NCI-H1048 (cell line): ENCODE results near the gene PLEKHM2.

Source experiments
- DNase-seq: peaks from one replicate; lab custom pipeline; 2025; lab: John Stamatoyannopoulos, UW

PLEKHM2 gene

DNA sequence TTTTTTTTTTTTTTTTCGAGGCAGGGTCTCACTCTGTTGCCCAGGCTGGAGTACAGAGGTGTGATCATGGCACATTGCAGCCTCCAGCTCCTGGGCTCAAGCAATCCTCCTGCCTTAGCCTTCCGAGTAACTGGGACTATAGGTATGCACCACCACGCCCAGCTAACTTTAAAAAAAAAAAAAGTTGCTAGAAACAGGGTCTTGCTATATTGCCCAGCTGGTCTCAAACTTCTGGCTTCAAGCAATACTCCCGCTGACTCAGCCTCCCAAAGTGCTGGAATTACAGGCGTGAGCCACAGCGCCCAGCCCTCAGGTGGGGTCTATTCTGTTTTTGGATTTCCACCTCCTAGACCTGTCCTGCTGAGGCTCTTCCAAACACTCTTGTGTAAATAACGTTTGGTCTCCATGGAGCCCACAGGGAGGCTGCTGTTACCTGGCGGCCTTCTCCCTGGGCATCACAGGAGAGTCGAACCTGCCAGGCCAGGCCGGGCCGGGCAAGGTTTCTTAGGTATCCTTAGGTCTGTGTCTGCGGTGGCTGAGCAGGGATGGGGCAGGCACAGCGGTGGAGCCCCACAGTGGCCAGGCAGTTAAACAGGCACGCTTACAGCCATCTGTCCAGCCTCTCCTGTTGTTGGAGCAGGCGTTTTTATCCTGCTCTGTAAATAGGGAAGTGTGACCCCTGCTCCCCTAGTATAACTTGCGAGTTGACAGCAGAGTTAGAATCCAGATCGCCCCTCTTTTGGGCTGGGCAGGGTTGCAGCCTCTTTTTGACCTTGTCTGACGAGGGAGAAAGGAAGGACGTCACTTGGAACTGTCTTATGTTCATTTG lies 18.8 kb downstream of the PLEKHM2 start:
- DNase-seq, result no peak

DNA sequence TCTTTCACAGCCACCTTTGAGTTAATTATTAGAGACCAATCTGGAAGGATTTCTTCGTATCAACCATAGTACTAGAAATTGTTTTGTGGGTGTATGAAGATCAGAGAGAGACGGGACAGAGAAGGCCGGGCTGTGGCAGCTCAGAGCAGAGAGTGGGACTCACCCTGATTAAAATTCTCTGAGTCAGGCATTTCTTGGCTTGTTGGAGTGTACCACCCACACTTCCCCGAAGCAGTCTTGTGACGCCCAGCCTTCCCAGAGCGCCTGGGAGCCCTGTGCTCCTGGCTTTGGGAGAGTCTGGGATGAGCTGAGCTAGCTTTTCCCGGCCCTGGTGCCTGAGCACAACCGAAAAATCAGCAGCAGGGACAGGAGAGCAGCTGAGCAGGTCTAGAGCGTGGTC lies 19.4 kb downstream of the PLEKHM2 start:
- DNase-seq, result no peak

DNA sequence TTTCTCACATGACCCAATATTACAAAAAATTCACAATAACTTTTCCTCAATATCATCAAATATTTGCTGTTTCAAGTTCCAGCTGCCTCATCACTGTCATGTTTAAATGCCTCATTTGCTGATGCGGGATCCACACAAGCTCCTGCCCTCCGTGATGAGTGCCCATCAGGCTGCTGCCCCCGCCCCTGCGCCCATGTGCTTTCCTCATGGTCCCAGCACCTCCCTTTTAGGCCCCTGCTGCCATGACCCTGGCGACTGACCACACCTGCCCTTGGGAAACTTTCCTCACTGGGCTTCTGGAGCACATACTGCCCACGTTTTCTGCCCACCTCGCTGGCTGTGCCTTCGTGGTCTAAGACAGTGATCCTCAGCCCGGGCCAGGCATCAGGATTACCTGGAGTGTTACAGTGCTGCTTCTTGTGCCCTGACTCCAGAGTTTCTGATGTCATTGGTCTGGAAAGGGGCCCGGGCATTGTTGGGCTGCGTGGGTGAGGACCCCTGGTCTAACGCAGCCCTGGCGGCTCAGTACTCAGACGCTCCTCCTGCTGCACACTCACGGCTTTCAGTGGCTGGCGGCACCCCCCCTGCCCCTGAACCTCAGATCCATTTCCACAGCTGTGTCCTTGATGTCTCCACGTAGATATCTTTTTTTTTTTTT lies 20.5 kb downstream of the PLEKHM2 start:
- DNase-seq, result no peak

DNA sequence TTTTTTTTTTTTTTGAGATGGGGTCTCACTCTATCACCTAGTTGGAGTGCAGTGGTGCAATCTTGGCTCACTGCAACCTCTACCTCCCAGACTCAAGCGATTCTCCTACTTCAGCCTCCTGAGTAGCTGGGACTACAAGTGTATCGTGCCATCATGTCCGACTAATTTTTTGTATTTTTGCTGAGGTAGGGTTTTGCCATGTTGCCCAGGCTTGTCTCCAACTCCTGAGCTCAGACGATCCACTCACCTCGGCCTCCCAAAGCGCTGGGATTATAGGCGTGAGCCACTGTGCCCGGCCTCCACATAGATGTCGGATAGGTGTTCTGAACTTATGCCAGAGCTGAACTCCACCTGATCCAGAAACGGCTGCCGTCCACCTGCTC lies 21.1 kb downstream of the PLEKHM2 start:
- DNase-seq, result no peak

DNA sequence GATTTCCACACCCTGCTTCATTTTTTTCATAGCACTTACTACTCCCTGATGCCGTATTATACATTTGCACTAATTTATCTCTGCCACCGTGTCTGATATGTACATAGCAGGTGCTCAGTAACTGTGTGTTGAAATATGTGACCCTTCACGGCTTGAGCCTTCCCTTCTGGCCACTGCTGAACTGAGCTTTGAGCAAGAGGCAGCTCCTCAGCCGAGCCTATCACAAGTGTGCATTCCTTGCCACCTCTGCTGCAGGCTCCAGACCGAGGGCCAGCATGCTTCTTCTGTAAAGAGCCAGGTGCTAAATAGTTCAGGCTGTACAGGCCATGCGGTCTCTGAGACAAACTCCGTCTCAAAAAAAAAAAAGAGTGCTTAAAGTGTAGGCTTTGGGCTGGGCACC lies 22.6 kb downstream of the PLEKHM2 start:
- DNase-seq, result no peak

DNA sequence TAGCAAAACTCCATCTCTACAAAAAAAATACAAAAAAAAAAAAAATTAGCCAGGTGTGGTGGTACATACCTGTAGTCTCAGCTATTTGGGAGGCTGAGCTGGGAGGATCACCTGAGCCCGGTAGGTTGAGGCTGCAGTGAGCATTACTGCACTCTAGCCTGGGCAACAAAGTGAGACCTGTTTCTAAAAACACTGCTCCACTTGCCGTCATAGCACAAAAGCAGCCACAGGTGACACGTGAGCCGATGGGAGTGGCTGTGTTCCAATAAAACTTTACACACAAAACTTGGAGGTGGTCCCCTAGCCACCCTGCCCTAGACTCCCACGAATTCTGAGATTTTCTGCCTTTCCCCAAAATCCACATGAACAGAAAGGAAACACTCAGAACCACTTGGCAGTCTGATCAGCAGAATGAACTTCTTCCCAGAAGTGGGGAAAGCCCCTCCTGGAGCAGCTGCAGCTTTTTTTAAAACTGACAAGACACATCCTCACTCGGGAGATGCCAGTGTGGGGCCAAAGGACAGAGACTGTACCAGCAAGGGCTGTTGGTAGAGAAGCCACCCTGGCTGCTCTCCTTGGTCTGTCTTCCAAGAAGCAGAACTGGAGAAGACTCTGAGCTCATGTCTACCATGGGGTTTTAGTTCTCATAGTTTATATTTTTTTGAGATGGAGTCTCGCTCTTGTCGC lies 23.3 kb downstream of the PLEKHM2 start:
- DNase-seq, result no peak

DNA sequence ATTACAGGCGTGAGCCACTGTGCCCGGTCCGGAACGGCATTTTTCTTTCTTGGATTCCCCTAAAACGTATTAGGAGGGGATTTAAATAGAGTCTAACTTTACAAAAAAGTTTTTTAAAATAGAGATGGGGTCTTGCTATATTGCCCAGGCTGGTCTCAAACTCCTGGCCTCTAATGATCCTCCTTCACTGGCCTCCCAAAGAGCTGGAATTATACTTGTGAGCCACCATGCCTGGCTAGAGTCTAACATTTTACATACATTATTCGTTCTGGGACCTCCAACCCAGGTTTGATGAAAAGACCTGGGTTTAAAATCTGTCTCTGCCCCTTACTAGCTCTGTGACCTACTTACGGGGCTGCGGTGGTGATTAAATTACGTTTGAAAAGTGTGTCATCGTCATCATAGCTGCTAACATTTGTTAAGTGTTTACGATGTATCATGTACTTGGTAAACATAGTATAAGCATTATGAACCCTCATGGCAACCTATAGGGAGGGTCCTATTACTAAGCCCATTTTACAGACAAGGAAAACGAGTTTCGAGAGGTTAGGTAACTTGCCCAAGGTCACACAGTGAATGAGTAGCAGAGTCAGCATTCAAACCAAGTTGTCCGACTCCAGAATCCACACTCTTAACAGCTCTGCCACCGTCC lies 24.5 kb downstream of the PLEKHM2 start:
- no peak for DNase-seq

DNA sequence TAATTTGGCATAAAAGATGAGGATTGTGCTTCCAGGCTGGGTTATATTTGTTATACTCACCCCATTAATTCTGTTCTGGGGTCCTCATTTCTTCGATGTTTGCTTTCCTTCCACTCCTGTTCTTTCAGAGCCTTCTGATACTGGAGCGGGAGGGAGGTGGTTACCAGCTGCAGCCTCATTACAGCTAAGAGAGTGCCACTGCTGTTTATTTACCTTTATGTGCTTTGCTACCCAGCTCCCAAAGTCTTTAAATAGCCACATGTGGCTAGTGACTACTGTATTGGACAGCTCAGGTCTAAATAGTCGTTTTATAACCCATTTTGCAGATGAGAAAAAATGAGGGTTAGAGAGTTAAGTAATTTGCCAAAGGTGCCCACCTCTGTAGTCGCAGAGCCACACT lies 25.1 kb downstream of the PLEKHM2 start:
- no peak for DNase-seq

DNA sequence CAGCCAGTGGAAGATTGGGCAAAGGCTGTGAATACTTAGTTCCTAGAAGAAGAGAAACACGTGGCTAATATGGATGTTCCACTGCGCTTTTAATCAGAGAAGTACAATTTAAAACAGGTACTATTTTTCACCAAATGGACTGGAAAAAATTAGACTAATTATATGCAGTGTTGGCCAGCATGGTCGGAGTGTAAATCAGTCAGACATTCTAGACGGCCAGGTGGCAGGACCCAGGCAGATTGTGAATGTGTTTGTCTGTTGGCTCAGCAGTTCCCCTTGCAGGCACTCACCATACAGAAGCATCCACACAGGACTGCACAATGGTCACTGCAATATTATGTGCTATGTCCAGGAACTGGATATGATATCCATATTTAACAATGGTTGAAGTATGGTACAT lies 28.0 kb downstream of the PLEKHM2 start:
- no peak for DNase-seq

DNA sequence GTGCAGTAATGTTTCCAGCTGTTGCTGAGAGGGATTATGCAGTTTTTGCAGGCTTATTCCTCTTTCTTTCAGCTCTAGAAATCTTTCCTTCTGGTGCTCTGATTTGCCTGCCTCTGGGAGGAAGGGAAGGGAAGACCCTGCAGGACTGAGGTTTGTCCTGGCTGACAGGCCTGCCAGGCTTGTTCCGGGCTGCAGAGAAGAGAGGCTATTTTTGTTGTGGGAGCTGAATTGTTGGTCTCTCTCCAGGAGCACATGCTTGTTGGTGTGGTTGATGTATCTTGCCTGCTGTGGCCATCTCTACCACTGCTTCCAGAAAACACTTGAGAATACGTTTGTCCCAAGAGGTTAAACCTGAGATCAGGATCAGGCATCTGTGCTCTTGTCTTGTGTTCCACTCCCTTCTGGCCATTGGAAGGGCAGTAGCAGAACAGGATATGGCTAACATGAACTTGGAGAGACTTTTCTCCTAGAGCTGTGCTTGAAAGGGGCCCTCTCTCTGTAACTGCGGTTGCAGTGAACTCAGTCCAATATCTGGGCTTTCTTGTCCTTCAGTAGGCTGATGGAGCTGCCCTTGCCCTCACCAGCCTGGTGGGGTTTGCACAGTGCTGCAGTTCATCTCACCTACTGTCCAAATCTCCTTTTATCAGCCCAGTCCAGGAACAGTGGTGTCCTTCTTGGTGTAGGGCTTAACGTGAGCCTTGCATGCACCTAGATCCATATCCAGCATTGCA lies 30.5 kb downstream of the PLEKHM2 start:
- DNase-seq, result no peak

DNA sequence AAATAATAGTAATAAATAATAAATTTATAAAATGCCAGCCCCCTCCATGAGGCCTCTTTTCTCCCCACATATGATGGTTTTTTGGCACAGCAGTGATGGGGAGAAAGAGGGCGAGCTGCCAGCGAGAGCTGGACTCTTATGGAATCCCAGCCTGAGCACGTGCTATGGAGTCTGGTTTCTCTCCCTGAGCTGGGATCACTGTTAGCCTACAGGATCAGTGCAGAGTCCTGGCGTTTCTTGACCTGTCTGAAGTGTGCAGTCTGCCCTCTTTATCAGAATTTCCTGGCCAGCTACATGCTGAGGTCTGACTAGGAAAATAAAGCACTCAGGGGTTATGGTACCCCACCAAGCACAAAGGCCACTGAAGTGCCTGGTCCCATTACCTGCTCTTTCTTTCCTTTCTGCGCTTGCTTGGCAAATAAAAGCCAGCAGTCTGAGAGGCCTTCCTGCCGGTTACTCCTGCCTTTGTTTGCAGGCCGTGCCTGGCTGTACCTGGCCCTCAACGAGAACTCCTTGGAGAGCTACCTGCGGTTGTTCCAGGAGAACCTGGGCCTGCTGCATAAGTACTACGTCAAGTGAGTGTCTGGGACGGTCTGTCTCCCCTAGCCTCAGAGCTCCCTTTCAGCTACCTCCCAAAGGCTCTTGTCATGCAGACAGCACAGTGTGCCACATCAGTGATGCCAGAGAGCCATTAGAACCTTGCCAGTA lies 33.5 kb downstream of the PLEKHM2 start:
- no peak for DNase-seq

DNA sequence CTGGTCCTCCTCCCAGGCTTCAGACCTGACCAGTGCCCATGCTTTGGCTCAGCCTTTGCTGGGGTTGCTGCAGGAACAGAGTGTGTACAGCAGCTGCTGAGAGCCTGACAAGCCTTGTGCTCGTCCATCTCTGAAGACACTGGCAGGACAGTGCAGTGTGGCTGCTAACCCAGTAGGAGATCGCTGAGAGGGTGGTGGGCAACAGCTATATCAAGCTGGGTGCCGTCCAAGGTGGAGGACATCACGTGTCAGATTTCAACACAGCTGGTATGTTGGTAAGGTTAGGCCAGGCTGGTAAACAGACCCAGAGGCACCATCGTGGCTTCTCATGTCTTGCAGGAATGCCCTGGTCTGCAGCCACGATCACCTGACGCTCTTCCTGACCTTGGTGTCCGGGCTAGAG lies 34.1 kb downstream of the PLEKHM2 start:
- DNase-seq, result no peak

DNA sequence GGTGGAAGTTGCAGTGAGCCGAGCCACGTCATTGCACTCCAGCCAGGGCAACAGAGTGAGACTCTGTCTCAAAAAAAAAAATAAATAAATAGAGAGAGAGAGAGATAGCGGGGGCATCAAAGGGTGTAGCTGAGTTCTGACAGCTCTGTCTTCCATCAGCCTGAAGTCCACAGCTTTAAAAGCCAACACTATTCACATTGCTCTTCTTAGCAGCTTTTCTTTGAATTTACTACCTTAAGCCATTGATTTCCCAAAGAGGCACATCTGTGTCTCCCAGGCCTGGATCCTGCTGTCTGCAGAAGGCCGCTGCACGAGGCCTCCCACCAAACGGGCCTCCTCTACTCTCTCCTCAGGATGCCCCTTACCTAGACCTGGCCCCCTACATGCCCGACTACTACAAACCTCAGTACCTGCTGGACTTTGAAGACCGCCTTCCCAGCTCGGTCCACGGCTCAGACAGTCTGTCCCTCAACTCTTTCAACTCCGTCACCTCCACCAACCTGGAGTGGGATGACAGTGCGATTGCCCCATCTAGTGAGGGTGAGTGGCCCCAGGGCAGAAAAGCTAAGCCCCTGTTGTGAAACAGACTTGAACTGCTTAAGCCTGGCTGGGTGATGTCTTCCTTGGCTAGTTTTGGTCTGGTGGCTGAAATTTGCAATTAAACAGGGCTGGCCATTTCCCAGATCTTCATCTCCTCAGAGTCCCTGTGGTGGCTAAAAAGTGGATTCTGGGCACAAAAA lies 35.4 kb downstream of the PLEKHM2 start:
- no peak for DNase-seq

DNA sequence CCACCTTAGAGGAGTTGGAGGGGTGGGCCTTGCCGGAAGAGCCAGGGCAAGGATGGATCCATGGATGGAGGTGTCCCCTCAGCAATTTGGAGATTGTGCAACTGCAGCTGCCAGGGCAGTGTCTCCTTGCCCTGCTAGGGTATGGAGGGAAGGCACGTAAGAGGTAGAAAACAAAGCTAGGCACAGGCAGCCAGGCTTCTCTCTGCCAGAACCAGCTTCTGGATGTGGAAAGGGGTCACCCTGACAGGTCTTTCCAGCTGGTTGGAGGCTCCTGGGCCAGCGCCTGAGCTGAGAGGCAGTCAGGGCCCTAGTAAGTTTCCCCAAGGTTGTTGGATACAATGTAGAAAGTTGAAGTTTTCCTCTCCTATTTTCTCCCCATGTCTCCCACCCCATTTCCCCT lies 36.7 kb downstream of the PLEKHM2 start:
- DNase-seq, result no peak

DNA sequence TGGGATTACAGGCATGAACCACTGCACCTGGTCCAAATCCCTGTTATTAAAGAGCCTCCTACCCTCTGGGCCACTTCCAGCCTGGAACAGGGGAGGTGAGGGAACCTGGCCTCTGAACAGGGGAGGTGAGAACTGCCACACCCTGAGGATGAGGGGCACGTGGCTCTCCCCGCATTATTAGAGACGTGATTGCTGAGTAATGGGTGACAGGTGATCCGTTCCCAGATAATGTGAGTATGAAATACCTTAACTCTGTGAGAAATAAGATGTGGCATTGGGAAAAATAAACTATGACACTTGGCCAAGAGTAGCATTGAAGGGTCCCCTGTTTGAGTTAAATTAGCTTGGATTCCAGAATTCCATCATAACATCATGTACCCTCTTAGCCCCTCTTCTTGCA lies 38.3 kb downstream of the PLEKHM2 start:
- DNase-seq, result no peak

DNA sequence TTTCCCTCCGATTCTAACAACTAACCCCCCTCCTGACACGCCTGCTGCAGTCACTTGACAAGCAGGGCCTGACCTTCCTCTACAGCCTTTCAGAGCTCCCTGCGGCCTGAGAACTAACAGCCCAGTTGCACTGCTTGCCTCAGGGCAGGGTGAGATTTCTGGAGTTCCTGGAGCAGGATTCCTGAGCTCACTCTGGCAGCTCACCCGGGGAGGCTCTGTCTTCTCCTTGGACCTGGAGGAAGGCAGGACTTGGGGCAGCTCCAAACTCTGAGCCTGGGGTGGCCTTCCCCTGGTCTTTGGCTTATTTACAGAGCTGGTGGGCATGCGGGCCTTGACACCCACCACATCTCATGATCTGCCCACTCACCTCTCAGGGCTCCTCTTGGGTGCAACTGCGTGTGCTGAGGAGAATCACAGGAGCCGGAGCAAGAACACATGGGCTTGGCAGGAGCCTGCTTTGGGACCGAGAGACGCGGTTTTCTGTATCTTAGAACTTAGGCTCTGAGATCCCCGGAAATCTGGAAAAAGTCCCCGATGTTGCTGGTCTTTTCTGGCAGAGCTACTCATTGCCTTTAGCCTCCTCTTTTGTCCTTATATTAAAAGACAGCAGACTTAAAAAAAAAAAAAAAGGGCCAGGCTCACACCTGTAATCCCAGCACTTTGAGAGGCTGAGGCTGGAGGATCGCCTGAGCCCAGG lies 38.9 kb downstream of the PLEKHM2 start:
- no peak for DNase-seq

DNA sequence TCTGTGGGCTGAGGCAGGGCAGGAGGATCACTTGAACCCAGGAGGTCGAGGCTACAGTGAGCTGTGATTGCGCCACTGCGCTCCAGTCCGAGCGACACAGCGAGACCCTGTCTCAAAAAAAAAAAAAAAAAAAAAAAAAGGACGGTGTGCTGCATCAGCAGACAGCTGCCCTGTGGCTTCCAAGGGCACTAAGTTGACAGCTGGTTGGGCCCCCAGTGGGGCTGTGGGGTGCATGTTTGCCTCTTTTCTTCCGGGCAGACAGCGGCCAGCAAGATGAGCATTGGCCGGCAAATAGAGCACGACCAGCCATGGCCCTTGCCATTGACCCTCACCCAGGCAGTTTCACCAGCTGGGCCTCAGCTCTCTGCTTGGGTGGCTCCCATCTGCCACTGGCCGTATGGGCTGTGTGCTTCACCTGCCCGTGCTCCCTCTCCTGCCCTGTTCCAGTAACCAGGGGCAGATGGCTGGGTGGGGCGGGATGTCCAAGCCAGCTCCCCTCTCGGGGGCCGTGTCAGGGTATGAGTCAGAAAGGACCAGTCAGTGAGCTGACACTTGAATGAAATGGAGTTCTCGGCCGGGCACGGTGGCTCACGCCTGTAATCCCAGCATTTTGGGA lies 39.6 kb downstream of the PLEKHM2 start:
- no peak for DNase-seq

DNA sequence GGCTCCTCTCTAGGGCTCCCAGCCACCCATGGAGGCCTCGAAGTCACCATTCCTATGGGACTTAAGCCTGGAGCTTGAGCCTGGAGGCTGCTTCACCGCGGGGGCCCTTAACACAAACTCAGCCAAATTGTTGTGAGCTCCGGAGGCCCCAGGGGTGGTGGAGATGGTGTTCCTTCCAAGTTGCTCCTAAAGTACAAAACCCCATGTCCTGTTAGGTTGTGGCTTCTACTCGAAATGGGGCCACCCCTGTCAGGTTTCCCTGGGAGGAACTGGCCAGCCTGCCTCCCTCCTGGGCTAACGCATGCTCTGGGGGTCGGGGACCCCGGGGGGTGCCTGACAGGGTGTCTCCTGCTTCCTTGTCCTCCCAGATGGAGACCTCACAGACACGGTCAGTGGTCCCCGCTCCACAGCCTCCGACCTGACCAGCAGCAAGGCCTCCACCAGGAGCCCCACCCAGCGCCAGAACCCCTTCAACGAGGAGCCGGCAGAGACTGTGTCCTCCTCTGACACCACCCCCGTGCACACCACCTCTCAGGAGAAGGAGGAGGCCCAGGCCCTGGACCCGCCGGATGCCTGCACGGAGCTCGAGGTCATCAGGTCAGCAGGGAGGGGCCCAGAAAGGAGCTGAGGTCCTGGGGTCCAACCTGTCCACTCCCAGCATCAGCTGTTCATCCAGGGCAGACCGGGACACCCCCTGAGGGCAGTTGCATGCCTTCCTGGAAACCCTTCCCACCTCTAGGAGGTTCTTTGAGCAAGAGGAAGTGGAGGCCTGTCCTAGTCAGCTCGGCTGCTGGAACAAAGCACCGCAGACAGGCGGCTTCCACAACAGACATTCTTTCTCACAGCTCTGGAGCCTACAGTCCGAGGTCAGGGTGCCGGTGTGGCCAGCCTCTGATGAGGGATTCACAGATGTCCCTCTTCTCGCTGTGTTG lies 41.1 kb downstream of the PLEKHM2 start:
- DNase-seq, result no peak
